Stimulated activated CD8-positive, alpha-beta memory T cell treated with anti-CD3 and anti-CD28 coated beads, Interleukin-12 subunit alpha, Interleukin-12 subunit beta, amount 100 ng/mL, for 4 hours (primary cell): ENCODE data around the gene PTPRR.

Experiments
- DNase-seq: peaks from one replicate; pipeline ENCODE4 v3.0.0-alpha.2; 2020; ENCODE audit warnings: low read depth

The PTPRR gene

DNA sequence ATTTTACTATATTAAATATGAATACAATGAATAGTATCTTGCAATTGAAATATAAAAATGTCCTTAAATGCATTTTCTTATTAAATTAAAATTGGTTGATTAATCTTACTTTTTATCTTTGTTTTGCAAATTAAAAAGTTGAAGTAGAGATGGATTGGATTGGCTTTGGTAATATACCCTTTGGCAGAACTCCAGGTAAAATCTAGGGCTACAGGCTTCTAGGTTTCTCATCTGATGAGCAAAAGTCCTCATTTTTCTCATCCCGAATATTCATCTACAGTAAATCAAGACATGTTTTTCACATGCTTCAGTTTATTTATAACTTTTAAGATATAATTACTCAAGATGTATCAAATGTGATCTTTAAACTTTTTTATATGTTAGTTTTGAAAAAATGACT, 2.2 kb downstream of the PTPRR start:
- no peak for DNase-seq

DNA sequence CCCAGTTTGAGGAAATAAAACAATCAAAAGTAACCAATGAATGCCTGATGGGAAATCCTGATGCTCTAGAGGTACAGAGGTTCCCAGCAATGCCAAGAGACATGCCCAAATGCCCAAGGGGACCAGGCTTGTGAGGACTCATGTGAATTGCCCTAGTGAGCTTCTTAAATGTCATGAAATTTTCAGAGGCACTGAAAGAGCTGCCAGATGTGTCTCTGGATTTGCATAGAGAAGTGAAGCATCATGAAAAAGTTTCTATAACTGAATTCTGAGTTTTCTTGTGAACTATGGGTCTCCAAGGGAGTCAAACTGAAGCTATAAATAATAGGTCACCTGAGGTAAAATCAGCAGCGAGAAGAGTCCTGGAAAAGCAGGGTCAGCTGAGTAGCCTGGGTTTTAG, 9.9 kb downstream of the PTPRR start:
- DNase-seq, result no peak

DNA sequence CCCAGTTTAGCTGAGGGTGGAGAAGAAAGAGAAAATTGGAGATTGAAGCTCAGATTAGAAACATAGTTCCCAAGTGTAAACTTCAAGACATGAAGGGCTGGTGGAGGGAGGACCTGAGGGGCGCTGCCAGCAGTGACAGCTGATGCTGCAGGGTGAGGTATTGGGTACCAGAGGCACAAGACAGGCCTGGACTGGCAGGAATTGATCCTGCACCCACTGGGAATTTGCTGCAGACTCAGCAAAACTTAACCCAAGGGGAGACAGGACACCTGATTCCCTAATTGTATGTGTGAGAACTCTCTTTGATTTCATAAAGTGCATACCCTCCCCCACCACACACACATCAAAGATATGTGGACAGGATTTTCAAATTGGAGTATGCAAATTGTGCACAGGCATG, 11.6 kb downstream of the PTPRR start:
- DNase-seq, result no peak

DNA sequence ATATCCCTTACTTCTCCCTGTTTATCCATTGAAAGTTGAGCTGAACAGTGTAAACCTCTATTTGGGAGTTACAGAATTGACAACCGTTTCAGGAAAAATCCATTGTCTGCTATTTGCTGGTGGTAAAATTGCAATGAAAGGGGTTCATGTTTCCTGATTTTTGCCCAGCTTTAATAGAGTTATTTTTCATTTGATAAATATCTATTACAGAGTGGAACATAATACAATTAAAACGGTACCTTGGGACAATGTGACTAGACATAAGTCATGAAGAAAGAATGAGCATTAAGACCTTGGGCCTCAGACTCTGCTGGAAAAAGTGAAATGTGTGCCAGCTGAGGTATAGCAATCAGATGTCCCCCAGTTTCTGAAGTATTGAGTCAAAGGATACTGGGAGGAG, 13.1 kb downstream of the PTPRR start:
- DNase-seq, result no peak

DNA sequence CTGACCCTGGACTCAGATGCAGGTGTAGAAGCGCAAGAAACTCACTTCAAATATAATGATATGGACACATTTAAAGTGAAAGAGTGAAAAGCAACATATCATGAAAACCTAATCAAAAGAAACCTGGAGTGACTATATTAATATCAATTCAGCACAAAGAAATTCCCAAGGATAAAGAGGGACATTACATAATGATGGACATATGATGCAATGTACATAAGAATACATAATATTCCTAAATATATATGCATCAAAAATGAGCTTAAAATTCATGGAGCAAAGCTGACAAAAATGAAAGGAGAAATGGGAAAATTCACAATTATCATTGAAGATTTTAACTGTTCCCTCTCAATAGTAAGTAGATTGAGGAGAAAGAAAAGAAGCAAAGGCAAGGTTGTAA, 24.6 kb downstream of the PTPRR start:
- DNase-seq, result no peak

DNA sequence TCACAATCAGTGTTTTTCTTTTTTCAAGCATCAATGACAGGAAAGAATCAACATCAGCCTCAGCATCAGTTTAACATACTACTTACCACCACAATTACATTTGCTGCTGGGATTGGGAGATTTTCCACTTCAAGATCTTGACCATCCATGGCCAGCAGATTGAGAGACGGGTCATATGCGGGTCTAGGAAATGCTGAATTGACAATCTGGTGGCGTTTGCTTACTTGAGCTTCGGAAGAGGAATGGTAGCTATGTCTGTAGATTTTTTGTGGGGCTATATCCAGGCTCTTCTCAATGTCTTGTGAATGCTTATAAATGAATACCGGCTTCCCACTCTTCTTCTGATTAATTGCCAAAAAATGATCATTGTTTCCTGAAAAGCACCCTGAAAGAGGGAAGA, 27.9 kb downstream of the PTPRR start:
- DNase-seq, result no peak

DNA sequence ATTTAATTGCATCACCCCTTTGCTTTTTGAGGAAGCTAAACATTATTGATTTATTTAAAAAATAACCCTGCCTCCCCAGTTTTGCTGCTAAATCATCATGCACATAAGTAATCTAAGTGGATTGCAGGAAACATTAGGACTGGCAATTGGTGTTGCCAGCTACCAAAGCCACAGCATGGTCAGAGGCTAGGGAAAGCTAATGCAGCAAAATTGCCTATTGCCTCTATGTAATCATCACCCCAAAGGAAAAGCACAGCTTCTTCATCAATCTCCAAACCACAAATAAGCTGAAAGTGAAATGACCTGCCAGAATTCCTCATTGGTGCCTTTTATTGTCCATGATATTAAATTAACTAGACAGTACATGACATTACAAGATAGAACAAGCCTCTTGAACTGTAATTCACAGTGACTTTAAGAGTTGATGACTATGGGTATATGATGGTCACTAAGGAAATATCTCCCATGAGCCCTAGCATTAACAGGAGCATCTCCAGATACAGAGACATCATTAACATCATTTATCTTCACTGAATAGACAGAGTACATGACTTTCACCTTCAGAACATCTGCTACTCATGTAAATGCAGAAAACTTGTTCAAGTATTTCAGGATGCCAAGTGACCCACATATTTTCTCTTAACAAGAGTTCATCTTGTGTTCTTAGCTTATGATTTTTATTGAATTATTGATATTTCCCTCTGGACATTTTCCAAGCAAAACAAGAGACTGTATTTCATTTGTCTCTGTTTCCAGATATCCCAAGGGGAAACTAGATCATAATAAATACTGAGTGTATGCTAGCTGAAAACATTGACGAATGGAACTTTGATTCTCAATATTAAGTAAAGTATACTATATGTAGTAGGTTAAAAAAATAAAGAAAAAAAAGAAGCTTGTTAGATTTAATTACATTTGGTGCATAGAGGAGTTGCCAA, 29.4 kb downstream of the PTPRR start:
- no peak for DNase-seq

DNA sequence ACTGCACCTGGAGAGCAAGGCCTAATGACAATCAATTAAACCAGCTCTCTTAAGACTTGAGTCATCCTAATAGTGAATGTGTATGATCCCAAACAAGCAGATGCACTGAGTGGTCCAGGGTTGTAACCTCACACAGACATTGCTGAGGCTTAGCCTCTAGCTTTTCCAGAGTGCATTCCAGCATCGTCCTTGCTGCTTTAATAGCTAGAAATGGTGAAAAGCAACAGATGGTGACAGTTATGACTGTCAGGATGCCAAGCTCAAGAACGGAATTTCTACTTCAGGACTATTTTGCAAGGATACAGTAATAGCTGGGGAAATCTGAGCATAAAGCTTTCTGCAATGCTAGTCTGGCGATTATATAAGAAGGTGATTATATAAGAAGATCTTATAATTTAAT, 34.6 kb downstream of the PTPRR start:
- DNase-seq, result no peak

DNA sequence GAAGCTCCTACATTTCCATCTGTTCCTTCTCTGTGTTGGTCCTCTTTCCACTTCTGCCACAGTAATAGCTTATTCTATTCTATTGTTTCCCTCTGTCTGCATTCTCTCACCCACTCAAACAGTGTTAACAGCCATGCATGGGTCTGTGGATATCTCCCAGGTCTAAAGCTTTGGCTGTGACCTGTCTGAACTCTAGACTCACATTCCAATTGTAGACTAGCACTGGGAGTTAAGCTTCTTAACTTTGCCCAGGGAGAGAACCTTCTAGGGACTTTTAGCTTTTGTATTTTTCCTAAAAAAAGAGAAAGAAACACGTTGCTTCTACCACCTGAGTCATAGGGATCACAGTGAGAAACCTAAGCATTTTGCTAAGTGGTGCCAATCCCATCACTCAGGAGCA, 36.7 kb downstream of the PTPRR start:
- DNase-seq, result no peak

DNA sequence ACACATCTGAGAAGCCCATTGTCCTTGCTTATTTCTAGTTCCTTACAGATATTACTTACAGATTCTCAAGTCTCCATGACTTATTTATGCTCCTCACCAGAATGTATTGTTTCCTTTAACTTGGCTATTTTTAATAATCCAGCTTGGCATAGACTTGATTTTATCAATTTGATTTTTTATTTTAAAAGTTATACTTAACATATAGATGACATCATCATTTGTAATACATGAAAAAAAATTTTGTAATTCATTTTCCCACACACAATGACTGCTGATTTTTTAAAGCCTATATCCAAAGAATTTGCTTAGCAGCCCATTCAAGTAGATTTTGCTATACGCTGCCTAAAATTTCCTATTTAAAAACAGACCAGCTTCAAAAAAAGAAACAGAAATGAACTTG, 39.8 kb downstream of the PTPRR start:
- no peak for DNase-seq

DNA sequence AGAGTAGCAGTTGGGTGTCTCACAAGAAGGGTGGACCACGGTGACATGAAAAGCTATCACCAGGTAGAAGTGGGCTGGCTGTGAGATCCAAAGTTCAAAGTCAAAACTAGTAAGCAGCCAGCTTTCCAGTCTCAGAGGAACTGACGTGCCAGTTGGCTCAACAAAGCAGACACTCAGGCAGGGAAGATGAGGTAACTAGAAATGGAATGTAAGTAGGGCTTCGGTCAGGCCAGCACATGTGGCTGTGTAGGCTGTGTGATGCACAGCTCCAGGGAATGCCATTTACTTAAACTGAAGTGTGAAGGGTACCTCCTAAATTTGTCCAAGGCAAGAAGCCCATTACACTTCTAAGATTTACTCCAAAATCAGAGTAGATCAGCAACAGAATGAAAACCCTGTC, 43.6 kb downstream of the PTPRR start:
- DNase-seq, result no peak

DNA sequence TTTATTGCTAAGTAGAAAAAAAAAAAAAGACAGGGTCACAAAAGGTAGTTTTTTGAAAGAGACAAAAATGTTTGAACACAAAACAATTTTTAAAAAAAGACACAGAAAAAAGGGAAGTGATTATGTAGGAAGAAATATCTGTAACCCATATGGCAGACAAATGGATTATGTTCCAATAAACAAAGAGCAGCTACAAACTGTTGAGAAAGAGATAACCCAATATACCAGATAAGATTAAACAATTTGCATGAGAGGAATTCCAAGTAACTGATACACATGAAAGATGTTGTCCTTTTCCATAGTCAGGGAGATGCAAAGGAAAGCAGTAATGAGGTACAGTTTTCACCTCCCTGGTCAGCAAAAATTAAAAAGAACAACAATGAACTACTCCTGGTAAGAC, 44.9 kb downstream of the PTPRR start:
- DNase-seq, result no peak

DNA sequence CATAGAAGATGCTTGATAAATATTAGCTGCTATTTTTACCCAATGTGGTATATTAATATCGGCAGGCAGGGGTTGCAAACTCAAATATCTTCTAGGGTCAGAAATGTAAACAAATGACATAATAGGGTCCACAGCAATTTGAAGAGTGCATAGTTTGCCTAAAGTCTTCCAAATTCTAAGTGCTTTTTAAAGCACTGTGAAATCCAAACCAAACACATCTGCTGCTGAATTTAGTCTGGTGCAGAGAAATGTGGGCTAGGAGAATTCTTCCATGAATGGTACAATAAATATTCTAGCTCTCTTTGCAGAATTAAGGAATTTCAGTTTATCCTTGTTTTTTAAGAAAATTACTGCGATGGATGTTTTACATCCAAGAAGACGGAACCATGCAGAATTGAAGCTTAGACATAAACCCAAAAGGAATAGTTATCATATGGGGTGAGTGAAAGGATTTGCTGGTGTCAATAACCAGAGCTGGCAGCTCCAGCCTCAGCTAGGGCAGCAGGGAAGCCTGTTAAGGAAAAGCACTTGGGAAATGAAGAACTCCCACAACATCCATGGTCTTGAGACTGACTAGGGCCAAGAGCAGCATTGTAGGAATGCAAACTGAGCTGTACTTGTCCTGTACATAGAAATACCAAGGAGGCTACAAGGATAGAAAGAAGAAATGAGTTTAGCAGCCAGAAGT, 65.5 kb downstream of the PTPRR start:
- DNase-seq, result no peak

DNA sequence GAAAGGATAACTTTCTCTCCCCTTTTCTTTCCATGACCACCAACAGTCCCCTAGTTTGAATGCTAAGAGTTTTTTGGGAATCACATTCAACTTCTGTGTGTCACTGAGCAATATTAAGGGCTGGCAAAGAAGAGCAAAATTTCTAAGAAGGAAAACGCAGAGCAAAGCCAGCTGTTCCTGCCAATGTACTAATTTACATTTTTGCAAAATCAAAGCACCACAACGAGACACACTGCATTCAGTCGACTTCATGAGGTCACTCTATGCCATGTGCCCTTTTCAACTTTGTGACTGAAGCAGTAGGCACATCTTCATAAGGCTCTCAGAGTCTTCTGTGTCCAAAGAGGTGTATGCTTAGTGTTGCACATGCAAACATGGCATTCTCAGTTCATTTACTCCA, 66.4 kb downstream of the PTPRR start:
- DNase-seq, result no peak

DNA sequence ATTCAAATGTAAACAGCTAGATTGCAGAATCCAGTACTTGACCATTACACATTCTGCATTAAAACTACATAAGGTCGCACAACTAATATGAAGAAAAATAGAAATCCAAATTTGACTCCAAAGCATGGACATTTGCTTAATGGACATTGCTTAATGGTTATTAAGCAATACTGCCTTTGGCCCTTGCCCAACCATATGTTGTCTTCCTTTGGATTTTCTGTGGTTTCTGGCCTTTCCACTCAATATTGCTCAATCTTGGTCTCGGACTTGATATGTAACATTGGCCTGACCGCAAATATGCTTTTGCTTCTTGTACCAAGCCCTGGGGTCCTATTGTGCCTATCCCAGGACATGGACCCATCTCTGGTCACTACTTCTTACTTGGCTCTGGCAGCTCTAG, 67.2 kb downstream of the PTPRR start:
- no peak for DNase-seq

DNA sequence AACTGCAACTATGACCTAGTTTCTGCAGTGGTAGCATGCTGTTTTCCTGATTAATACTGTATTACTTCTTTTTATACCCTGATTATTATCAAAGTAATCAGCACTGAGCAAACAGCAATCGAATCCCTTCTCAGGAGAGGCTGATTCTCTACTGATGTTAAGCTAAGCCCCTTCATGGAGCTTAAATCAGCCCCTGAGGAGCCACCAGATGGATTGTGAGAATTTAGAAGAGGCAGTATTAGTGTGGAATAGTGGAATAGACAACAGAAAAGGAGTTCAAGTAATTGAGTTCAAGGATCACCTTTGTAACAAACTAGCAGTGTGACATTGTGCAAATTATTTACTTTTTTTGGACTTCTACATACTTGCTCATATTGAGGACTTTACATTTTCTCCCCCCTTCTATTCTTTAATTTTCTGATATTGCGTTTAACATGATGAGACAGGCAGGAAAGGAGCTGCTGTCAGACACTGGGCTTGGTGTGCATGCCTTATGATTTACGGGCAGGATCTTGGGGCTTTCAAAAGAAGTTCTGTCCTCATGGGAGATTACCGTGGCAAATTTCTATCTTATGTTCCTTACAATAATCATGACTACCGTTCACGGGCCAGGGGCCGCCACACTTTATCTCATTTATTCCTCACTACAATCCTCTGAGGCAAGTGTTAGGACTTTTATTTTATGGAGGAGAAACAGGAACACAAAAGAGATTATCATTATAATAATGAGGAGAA, 68.0 kb downstream of the PTPRR start:
- no peak for DNase-seq

DNA sequence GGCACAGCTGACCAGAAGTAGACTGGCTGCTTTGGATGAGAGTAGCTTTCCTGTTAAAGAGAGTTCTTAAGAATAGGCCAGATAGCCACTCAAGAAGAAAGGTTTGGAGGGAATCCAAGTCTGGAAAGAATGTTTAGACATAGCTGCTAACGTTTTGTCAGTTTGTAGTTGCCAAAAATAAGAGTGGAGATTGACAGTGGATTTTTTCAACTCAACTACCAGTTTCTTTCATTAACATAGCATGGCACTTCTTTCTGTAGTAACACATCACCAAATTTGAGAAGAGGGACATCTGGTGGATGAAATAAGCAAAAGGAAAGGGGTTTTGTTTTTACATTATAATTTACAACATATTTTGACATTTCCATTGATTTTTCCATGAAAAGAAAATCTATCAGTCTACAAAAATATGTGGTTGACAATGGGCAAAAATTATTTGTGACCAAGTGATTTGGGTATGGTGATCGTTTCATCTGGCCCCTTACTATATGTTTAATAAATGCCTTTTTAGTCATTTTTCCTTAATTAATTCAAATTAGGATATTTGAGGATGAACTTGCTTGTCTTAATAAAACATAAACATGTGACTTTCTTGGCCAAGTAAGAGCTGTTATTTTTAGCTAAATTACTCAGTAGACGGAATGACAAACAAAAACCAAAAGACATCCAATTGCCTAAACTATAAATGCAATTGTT, 71.1 kb downstream of the PTPRR start:
- DNase-seq, result no peak

DNA sequence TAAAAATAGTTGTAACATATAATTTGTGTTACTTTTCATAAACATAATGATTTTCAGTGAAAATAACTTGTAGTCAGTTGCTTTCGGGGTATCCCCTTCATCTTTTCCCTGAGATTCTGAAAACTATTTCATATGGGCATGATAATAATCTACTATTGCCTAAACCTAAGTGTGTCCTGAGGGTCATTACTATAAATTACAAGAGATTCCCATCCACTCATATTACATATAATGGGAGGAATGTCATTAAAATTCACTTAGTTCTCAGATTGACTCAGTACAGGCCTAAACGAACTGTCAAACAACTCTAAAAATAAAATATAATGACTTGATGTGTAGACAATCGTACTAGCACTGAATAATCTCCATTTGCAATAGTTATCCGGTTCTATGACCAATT, 72.7 kb downstream of the PTPRR start:
- no peak for DNase-seq

DNA sequence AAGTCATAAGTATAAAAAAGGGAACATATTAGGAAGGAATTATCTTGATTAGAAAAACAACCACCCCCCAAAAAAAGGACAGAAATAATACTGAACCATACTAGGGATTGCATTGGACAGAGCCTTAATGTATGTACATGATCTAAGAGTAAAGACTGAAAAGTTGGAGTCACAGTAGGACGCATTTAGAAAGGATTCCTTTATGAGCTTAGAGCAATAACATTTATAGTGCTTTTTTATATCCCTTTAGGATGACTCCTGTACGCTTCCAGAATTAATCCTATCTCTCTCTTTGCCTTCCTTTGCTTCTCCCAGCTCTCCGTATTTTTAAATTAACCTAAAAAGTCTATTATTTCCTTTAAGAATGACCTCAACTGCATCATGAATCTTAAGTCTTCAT, 75.3 kb downstream of the PTPRR start:
- DNase-seq, result no peak

DNA sequence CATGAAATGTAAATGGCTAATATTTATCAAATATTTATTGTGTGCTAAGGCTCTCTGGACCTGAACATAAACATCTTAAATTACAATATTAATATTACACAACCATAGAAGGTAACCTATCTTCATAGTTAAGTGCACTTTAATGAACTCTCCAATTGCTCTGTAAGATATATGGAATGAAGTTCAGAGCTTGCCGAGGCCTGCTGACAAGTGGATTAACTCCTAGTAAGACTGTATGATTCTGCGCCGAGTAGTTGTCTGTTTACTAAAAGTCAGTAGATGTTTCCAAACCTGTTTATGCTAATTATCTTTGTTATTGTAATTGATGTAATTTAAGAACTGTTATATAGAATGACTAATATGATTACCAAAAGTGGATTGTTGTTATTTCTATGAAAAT, 77.2 kb downstream of the PTPRR start:
- DNase-seq, result no peak

DNA sequence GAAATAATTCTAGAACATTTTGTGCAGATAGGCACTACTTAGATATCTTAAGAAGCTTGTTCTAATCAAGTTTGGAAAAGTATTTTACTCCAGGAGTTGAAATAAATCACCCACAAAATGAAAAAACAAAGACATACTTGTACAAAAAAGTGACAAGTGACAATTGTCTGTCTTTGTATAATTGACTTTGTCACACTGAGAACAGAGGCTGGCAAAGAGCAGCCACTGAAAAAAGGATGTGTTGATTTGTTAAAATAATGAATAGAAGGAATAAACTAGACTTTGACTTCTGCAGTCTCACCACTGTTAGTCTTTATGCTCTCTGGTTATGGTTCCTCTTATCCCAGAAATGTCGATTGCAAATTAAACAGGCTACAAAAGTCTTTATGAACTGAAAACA, 77.6 kb downstream of the PTPRR start:
- DNase-seq, result no peak

DNA sequence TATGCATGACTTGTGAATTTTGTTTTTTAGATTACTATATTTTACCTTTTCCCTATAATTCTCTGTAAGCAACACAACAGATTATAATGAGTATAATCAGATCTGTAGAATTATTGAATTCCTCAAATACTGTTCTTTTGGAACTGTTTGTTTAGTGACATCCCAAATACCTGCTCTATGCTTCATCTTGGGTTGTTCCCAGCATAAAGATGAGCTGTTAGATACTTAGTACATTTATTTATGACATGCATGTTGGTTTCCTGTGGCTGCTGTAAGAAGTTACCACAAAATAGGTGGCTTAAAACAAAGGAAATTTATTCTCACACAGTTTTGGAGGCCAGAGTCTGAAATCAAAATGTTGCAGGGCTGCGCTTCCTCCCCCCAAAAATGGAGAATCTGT, 78.4 kb downstream of the PTPRR start:
- DNase-seq, result no peak
